GM18861 (cell line): Measurements from ENCODE around the gene PGM1.
A peak's percentile ranks its signal among the peaks of the same experiment; 100 is the strongest.

Experiments used
- ATAC-seq: cut with Tn5 transposase; IDR thresholded peaks from one replicate; pipeline ENCODE4 v1.9.1; 2021; ENCODE audit not compliant: unreplicated experiment

Gene PGM1

GRCh38 chr1:63691701-63692425, 98.7 kb downstream of the PGM1 start:
- ATAC-seq = peak; percentile 64

DNA sequence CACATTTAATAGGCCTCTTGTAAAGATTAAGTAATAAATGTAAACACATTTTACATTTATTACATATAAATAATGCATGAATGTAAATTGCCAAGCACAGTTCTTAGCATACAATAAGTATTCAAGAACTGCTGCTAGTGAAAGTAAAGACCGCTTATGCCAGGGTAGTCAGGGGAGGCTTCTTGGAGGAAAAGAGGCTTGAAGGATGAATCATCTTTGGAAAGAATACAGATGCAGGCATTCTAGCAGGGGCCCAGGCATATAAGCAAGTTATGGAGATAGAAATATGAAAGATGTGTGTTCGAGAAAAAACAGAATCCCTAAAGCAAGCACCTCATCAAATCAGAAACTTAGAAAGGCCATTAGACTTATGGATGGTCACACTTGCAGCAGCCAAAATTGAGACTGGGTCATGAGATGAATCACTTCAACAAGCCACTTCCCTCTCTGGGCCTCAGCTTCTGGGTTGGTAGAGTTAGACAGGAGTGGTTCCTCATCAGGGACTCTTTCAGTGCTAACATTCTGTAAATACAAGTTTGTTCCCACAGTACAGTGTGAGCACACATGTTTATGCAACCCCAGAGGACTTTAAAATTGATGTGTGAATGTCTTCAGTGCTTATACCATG, 100.8 kb downstream of the PGM1 start:
- peak; percentile 73 for ATAC-seq

DNA sequence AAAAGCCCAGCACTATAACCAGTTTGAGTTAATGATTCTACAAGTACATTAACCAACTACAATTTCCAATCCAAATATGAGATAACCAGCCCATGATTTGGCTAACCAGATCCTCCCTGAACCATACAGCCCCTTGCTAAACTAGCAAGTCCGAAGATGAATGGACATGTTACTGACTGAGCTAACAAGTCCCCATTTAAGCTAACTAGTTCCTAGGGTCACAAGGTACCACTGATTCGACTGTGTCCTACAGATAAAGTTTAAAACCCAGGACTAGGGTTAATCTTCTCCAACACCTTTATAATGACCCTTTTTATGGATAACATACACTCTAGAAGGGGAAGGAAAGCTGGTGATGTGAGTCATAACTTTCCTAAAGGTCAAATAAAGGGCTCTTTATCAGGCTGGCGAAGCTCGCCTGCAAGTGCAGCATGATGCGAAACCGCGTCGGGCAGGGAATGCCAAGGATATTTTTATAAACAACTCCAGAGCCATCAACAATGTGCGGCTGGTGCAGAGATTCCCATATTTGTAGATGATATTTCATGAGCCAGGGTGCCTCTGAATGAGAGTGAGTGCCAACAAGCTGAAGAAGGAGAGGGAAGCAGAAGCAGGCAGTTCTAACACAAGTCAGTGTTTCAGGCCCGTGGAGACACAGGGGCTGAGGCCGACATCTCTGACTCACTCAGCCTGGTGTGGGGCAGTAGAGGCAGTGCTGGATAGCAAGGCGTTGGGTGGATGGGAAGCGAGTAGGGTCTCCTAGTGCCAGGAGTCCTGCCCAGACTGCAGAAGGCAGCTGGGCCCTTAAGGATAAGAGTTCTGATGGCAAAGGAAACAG, 105.0 kb downstream of the PGM1 start:
- ATAC-seq = no peak

DNA sequence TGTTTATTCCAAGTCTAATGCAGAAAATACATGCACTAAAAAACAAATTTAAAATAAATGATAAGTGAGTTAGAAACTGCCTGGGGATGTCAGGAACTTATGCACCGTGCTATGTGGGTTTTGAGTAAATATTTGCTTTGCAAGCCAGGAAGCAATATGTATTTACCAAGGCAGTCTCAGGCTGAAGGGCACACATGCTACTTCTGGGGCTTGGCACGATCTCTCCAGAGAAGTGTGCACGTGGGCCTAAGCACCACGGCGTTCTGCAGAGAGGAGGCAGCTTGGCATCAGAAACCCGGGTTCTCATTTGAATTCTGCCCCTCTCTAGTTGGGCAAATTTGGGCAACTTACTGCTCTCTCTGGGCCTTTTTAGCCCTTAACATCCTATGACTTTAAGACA, 108.0 kb downstream of the PGM1 start:
- ATAC-seq = no peak

- ATAC-seq = no peak
These were observed 110.5 kb downstream of the PGM1 start for GRCh38 chr1:63703701-63704107.

GRCh38 chr1:63704443-63704842, 111.2 kb downstream of the PGM1 start:
- ATAC-seq = no peak

GRCh38 chr1:63705078-63705477, 111.9 kb downstream of the PGM1 start:
- peak; percentile 98 for ATAC-seq

DNA sequence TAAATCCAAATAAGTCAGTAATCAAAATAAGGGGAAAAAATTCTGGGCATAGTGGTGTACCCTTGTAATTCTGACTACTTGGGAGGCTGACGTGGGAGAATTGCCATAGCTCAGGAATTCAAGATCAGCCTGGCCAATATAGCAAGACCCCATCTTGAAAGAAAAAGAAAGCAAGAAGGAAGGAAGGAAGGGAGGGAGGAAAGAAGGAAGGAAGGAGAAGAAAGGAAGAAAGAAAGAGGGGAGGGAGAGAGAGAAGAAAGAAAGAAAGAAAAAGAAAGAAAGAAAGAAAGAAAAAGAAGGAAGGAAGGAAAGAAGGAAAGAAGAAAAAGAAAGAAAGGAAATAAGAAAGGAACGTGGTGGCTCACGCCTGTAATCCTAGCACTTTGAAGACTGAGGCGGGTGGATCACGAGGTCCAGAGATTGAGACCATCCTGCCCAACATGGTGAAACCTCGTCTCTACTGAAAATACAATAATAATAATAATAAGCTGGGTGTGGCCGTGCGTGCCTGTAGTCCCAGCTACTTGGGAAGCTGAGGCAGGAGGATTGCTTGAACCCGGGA, 116.1 kb downstream of the PGM1 start:
- ATAC-seq = no peak
